ENCODE data around the gene WWOX. TPM values are rescaled to one million over a fixed set of nuclear protein-coding genes. Genes with fewer than 3 reads are reported as not detected.

The WWOX gene
- polyA plus RNA-seq, 1 donor (not counting 4 experiments of a cell fraction or from before 2014, with no cell fraction given) = 5.1 TPM

DNA sequence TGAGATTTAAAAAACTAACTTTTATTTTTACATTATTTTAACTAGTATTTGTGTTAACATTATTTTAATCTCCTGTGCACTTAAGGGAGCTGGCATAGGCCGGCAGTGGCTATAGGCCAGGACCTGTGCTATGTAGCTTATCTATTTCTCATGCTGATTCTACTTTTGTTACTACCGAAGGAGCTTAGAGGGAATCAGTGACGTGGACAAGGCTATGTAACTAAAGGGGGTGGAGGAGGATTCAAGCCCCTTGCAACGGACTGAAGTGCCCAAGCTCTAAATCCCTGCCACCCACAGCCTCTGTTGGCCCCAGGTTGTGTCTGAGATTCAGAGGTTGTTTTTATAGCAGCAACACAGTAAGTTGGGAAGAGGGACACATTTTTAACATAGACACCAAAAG lies 356.4 kb downstream of the WWOX start:
- no peaks in the 10 kb centered on the region for H3K9me1 ChIP-seq (ENCODE audit: control insufficient read depth, extremely low read depth, insufficient read depth, low read length)
- no peaks in the 10 kb centered on the region for H3K9me3 ChIP-seq (ENCODE audit: control insufficient read depth, low read depth, low read length)
- no peaks in the 10 kb centered on the region for H3K36me3 ChIP-seq (ENCODE audit: control insufficient read depth in 2 of 2, extremely low read depth in 1 of 2, insufficient read depth in 2 of 2, low read length in 2 of 2)
- H3K4me3 ChIP-seq (ENCODE audit: control insufficient read depth in 2 of 3, extremely low read depth in 1 of 3, insufficient read depth in 2 of 3, low read depth in 1 of 3, low read length in 3 of 3) = no peak overlapping the region
- TF ChIP-seq, protein P1, sequence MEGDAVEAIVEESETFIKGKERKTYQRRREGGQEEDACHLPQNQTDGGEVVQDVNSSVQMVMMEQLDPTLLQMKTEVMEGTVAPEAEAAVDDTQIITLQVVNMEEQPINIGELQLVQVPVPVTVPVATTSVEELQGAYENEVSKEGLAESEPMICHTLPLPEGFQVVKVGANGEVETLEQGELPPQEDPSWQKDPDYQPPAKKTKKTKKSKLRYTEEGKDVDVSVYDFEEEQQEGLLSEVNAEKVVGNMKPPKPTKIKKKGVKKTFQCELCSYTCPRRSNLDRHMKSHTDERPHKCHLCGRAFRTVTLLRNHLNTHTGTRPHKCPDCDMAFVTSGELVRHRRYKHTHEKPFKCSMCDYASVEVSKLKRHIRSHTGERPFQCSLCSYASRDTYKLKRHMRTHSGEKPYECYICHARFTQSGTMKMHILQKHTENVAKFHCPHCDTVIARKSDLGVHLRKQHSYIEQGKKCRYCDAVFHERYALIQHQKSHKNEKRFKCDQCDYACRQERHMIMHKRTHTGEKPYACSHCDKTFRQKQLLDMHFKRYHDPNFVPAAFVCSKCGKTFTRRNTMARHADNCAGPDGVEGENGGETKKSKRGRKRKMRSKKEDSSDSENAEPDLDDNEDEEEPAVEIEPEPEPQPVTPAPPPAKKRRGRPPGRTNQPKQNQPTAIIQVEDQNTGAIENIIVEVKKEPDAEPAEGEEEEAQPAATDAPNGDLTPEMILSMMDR (optimal IDR thresholded peaks at IDR 0.05 in 1 of 3, IDR thresholded peaks at IDR 0.05 in 1 of 3, conservative IDR thresholded peaks at IDR 0.05 in 1 of 3; ENCODE audit: extremely low read depth in 1 of 3, insufficient read depth in 2 of 3, low read length in 3 of 3) = no peak
- TF ChIP-seq EZH2 (IDR thresholded peaks at IDR 0.05; ENCODE audit: low read length) = no peak
- no peaks in the 10 kb centered on the region for H3K4me1 ChIP-seq (ENCODE audit: control insufficient read depth, extremely low read depth, insufficient read depth, low read length)
- dilution Hi-C loops (cut with MboI; ENCODE audit: extremely low pct_ligation_motif_present, low sequenced_read_pairs) = no loop called here
- H2AFZ ChIP-seq (ENCODE audit: control insufficient read depth, low read length) = no peak overlapping the region
- no peak overlapping the region for H3K9ac ChIP-seq (ENCODE audit: control insufficient read depth, extremely low read depth, insufficient read depth, low read length)
- H3K79me2 ChIP-seq (ENCODE audit: control insufficient read depth, insufficient read depth, low read length) = no peaks in the 10 kb centered on the region
- H3K27ac ChIP-seq (ENCODE audit: control insufficient read depth, insufficient read depth, low read length) = no peak overlapping the region
- FAIRE-seq (no peak), DNase-seq (ENCODE audit: low read depth, low spot score) (no peak)
- H4K20me1 ChIP-seq (ENCODE audit: control insufficient read depth, extremely low read depth, insufficient read depth, low read length) = no peaks in the 10 kb centered on the region
- no peaks in the 10 kb centered on the region for H3K27me3 ChIP-seq (ENCODE audit: control insufficient read depth, extremely low read depth, insufficient read depth, low read length)
- no peak overlapping the region for H3K4me2 ChIP-seq (ENCODE audit: control insufficient read depth, extremely low read depth, insufficient read depth, low read depth, low read length)

DNA sequence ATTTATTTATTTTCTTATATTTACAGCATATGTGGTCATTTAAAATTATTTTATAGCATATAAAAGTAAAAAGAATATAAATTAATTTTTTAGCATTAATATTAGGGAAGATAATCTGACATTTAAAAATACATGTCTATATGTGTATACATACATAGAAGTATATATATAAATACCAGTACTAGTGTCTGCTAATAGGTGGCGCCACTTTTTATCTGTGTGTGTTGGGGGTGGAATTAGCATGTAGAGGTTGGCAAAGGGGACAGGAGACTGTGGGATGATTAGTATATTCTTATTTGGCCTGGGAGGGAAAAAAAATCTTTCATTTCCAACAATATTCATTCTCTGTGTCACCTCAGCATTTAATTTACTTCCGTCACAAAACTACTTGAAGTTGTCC lies 359.1 kb downstream of the WWOX start:
- H2AFZ ChIP-seq (ENCODE audit: control insufficient read depth, low read length) = no peak overlapping the region
- no peaks in the 10 kb centered on the region for H3K9me3 ChIP-seq (ENCODE audit: control insufficient read depth, low read depth, low read length)
- no peak overlapping the region for H3K4me2 ChIP-seq (ENCODE audit: control insufficient read depth, extremely low read depth, insufficient read depth, low read depth, low read length)
- TF ChIP-seq, protein P1 (optimal IDR thresholded peaks at IDR 0.05 in 1 of 3, IDR thresholded peaks at IDR 0.05 in 1 of 3, conservative IDR thresholded peaks at IDR 0.05 in 1 of 3; ENCODE audit: extremely low read depth in 1 of 3, insufficient read depth in 2 of 3, low read length in 3 of 3) = no peak
- no peak for TF ChIP-seq EZH2 (IDR thresholded peaks at IDR 0.05; ENCODE audit: low read length)
- H3K27ac ChIP-seq (ENCODE audit: control insufficient read depth, insufficient read depth, low read length) = no peak overlapping the region
- no peaks in the 10 kb centered on the region for H3K27me3 ChIP-seq (ENCODE audit: control insufficient read depth, extremely low read depth, insufficient read depth, low read length)
- H3K36me3 ChIP-seq (ENCODE audit: control insufficient read depth in 2 of 2, extremely low read depth in 1 of 2, insufficient read depth in 2 of 2, low read length in 2 of 2) = no peaks in the 10 kb centered on the region
- H3K4me1 ChIP-seq (ENCODE audit: control insufficient read depth, extremely low read depth, insufficient read depth, low read length) = no peaks in the 10 kb centered on the region
- dilution Hi-C loops (cut with MboI; ENCODE audit: extremely low pct_ligation_motif_present, low sequenced_read_pairs) = no loop called here
- no peaks in the 10 kb centered on the region for H3K9me1 ChIP-seq (ENCODE audit: control insufficient read depth, extremely low read depth, insufficient read depth, low read length)
- H3K9ac ChIP-seq (ENCODE audit: control insufficient read depth, extremely low read depth, insufficient read depth, low read length) = no peak overlapping the region
- H3K79me2 ChIP-seq (ENCODE audit: control insufficient read depth, insufficient read depth, low read length) = no peaks in the 10 kb centered on the region
- H4K20me1 ChIP-seq (ENCODE audit: control insufficient read depth, extremely low read depth, insufficient read depth, low read length) = no peaks in the 10 kb centered on the region
- H3K4me3 ChIP-seq (ENCODE audit: control insufficient read depth in 2 of 3, extremely low read depth in 1 of 3, insufficient read depth in 2 of 3, low read depth in 1 of 3, low read length in 3 of 3) = no peak overlapping the region
- FAIRE-seq = no peak
- no peak for DNase-seq (ENCODE audit: low read depth, low spot score)

All from keratinocyte (primary cell).